GM12878 (cell line): Measurements from ENCODE around the gene HSD17B11. TPM values are rescaled to one million over a fixed set of nuclear protein-coding genes. Genes with fewer than 3 reads are reported as not detected.
A peak's percentile ranks its signal among the peaks of the same experiment; 100 is the strongest.

Experiments used
- BCL11A ChIP-seq: IDR thresholded peaks from 2 replicates; pipeline ENCODE4 v1.6.1; 2011; ENCODE audit warnings: low read depth, low read length
- BMI1 ChIP-seq: fragments of 450-650 bp; IDR thresholded peaks from 2 replicates; pipeline ENCODE4 v1.6.1; 2016; ENCODE audit warnings: mild to moderate bottlenecking, moderate library complexity, borderline replicate concordance
- CBFB ChIP-seq: IDR thresholded peaks from 2 replicates; pipeline ENCODE4 v1.6.1; 2016; ENCODE audit warnings: antibody characterized with exemption, low read depth
- CUX1 ChIP-seq: IDR thresholded peaks from 2 replicates; pipeline ENCODE4 v1.6.1; 2012; ENCODE audit warnings: improper control_type of control experiment, low read depth, low read length; ENCODE audit not compliant: insufficient replicate concordance
- EED ChIP-seq: sonication (generic); IDR thresholded peaks from 2 replicates; pipeline ENCODE4 v1.6.1; 2016; ENCODE audit warnings: antibody characterized with exemption, low read depth
- GABPA ChIP-seq: IDR thresholded peaks from 2 replicates; pipeline ENCODE4 v1.6.1; 2014; ENCODE audit warnings: antibody characterized with exemption, low read depth, mild to moderate bottlenecking, inconsistent platforms
- JUND ChIP-seq: IDR thresholded peaks from 2 replicates; pipeline ENCODE4 v1.6.1; 2012; ENCODE audit warnings: low read depth, mild to moderate bottlenecking, low read length, improper control_type of control experiment, moderate library complexity
- KAT2A ChIP-seq: conservative IDR thresholded peaks from 2 replicates; pipeline ENCODE4 v1.6.1; 2011; ENCODE audit warnings: low read depth, low read length; ENCODE audit not compliant: control insufficient read depth
- MYC ChIP-seq: IDR thresholded peaks from 2 replicates; pipeline ENCODE4 v1.6.1; 2011; ENCODE audit warnings: mild to moderate bottlenecking, low read length, moderate library complexity, inconsistent platforms; ENCODE audit not compliant: insufficient read depth, insufficient replicate concordance, insufficient read length, severe bottlenecking
- NBN ChIP-seq: fragments of 450-650 bp; IDR thresholded peaks from 2 replicates; pipeline ENCODE4 v1.6.1; 2016
- NFIC ChIP-seq: IDR thresholded peaks from 2 replicates; pipeline ENCODE4 v1.6.1; 2012; ENCODE audit warnings: low read depth, mild to moderate bottlenecking, inconsistent platforms, low read length, moderate library complexity
- NR2C2 ChIP-seq: IDR thresholded peaks from 2 replicates; pipeline ENCODE4 v1.6.1; 2011; ENCODE audit warnings: borderline replicate concordance, low read depth; ENCODE audit not compliant: control insufficient read depth, insufficient read length
- PAX5 ChIP-seq: IDR thresholded peaks from 2 replicates; pipeline ENCODE4 v1.6.1; 2011; ENCODE audit warnings: low read depth, low read length, borderline replicate concordance
- POLR2A ChIP-seq: IDR thresholded peaks from 2 replicates; pipeline ENCODE4 v1.6.1; 2011; ENCODE audit warnings: low read depth, mild to moderate bottlenecking, low read length
- POLR2AphosphoS2 ChIP-seq: IDR thresholded peaks from 2 replicates; pipeline ENCODE4 v1.6.1; 2011; ENCODE audit warnings: low read depth, mild to moderate bottlenecking, low read length, improper control_type of control experiment, moderate library complexity
- RELA ChIP-seq: fragments of 450-650 bp; IDR thresholded peaks from 2 replicates; pipeline ENCODE4 v1.8.0; 2014; ENCODE audit warnings: borderline replicate concordance; ENCODE audit not compliant: partially characterized antibody
- RUNX3 ChIP-seq: IDR thresholded peaks from 2 replicates; pipeline ENCODE4 v1.6.1; 2012; ENCODE audit warnings: low read length, inconsistent platforms
- SMAD1 ChIP-seq: fragments of 450-650 bp; IDR thresholded peaks from 2 replicates; pipeline ENCODE4 v1.6.1; 2018; ENCODE audit warnings: mild to moderate bottlenecking, low read depth; ENCODE audit not compliant: partially characterized antibody
- SMAD5 ChIP-seq: IDR thresholded peaks from 2 replicates; pipeline ENCODE4 v1.6.1; 2016; ENCODE audit warnings: antibody characterized with exemption, low read depth
- SUPT20H ChIP-seq: IDR thresholded peaks from 2 replicates; pipeline ENCODE4 v1.6.1; 2011; ENCODE audit warnings: low read depth, mild to moderate bottlenecking, low read length, moderate library complexity, borderline replicate concordance; ENCODE audit not compliant: control insufficient read depth
- TAF1 ChIP-seq: IDR thresholded peaks from 2 replicates; pipeline ENCODE4 v1.6.1; 2011; ENCODE audit warnings: mild to moderate bottlenecking, low read depth, low read length, borderline replicate concordance
- TBL1XR1 ChIP-seq: IDR thresholded peaks from 2 replicates; pipeline ENCODE4 v1.6.1; 2012; ENCODE audit warnings: low read depth, low read length, improper control_type of control experiment
- TCF12 ChIP-seq: IDR thresholded peaks from 2 replicates; pipeline ENCODE4 v1.6.1; 2011; ENCODE audit warnings: low read depth, mild to moderate bottlenecking, low read length
- TCF7 ChIP-seq: IDR thresholded peaks from 2 replicates; pipeline ENCODE4 v1.6.1; 2014; ENCODE audit warnings: antibody characterized with exemption, borderline replicate concordance
- USF2 ChIP-seq: IDR thresholded peaks from 2 replicates; pipeline ENCODE4 v1.6.1; 2011; ENCODE audit warnings: low read depth, low read length, improper control_type of control experiment, borderline replicate concordance
- ZBED1 ChIP-seq: IDR thresholded peaks from 2 replicates; pipeline ENCODE4 v1.6.1; 2016; ENCODE audit warnings: borderline replicate concordance
- polyA plus RNA-seq, 11 experiments: library from polyadenylated mRNA; depleted of rRNA in 4 of 11; unstranded in 6 of 11; stranded (reverse) in 5 of 11; fragments of >200 nt; fragmentation: Nextera tagmentation in 4 of 11; fragmentation: Illumina TruSeq in 1 of 11; extraction: Ambion mirVana in 4 of 11; extraction: Trizol in 1 of 11; gene quantifications; 1 replicate in 1 of 11; 2 replicates in 10 of 11; pipeline versions ENCODE4 v1.2.1 to v1.2.3, GENCODE V29; 2011 to 2016; ENCODE audit warnings: inconsistent platforms in 2 of 11, missing spikeins in 2 of 11, low read depth in 1 of 11
- total RNA-seq, 4 experiments: library from RNA; depleted of rRNA in 3 of 4; stranded (reverse); fragments of >200 nt in 3 of 4; fragmentation: Illumina TruSeq in 1 of 4; extraction: Trizol in 1 of 4; gene quantifications; 2 replicates each; pipeline versions ENCODE4 v1.2.1 to v1.2.3, GENCODE V29; 2013 to 2021

Gene HSD17B11
- total and polyA plus RNA-seq, 10 of the 15 experiments (the other 5 are each of a cell fraction or from before 2014, with no cell fraction given): 10.3 to 29.5 (median 17.7) TPM

GRCh38 chr4:87422104-87423052 lies 31.4 kb upstream of the HSD17B11 start, which contains the start of gene NUDT9 (continued):
- TF ChIP-seq MYC: peak; percentile 36
- peak; percentile 73 for TF ChIP-seq EED
- TF ChIP-seq TCF7: no peak
- peak; percentile 81 for TF ChIP-seq CBFB
- TF ChIP-seq TCF12: peak; percentile 75; the same call in 1 of the 2 replicates
- no peak for TF ChIP-seq NFIC
- peak; percentile 8; the same call in 1 of the 2 replicates for TF ChIP-seq PAX5
- TF ChIP-seq BMI1: no peak
- TF ChIP-seq SMAD1: peak; percentile 51
- TF ChIP-seq RELA: peak; percentile 14
- peak; percentile 78; the same call in 1 of the 2 replicates for TF ChIP-seq TAF1
- peak; percentile 77 for TF ChIP-seq SMAD5
- TF ChIP-seq POLR2AphosphoS2: peak; percentile 80; the same call in 1 of the 2 replicates
- 0 out of 2 replicates have a peak, but pooled peaks have one; percentile 40 for TF ChIP-seq GABPA
- TF ChIP-seq CUX1: peak; percentile 56
- TF ChIP-seq ZBED1: peak; percentile 63; the same call in 1 of the 2 replicates
- TF ChIP-seq POLR2A: peak; percentile 86
- no peak for TF ChIP-seq SUPT20H
- TF ChIP-seq JUND: no peak
- TF ChIP-seq TBL1XR1: peak; percentile 49; the same call in 1 of the 2 replicates
- TF ChIP-seq NBN: peak; percentile 85
- TF ChIP-seq USF2: peak; percentile 69
- TF ChIP-seq NR2C2: no peak
- peak; percentile 92 for TF ChIP-seq RUNX3
- TF ChIP-seq BCL11A: peak; percentile 27; the same call in 1 of the 2 replicates
- no peak for TF ChIP-seq KAT2A
